Measurements from ENCODE around the gene TAOK1.

The TAOK1 gene

GRCh38 chr17:29546830-29547229 lies 156.7 kb downstream of the TAOK1 start:
- no peak for TF ChIP-seq FOXM1 (IDR thresholded peaks at IDR 0.05; ENCODE audit: borderline replicate concordance, low read depth)
- TF ChIP-seq TCF12 (IDR thresholded peaks at IDR 0.05; ENCODE audit: low read depth), result no peak
- no peak for TF ChIP-seq USF1 (IDR thresholded peaks at IDR 0.05)
- no peak for TF ChIP-seq CREB1 (IDR thresholded peaks at IDR 0.05; ENCODE audit: low read depth)
- no peak for TF ChIP-seq EGR1 (IDR thresholded peaks at IDR 0.05)

- no peak for TF ChIP-seq TAF1 (IDR thresholded peaks at IDR 0.05; ENCODE audit: low read depth)
- TF ChIP-seq YY1 (IDR thresholded peaks at IDR 0.05; ENCODE audit: low read depth), result no peak
- TF ChIP-seq EP300 (IDR thresholded peaks at IDR 0.05; ENCODE audit: borderline replicate concordance), result no peak
- TF ChIP-seq USF1 (IDR thresholded peaks at IDR 0.05), result no peak
- no peak for TF ChIP-seq NFIC (IDR thresholded peaks at IDR 0.05)
- no peak for TF ChIP-seq TCF12 (IDR thresholded peaks at IDR 0.05; ENCODE audit: low read depth)
- no peak for TF ChIP-seq ZBTB7A (IDR thresholded peaks at IDR 0.05; ENCODE audit: low read depth)
Measured at GRCh38 chr17:29549177-29549923, 159.2 kb downstream of the TAOK1 start.

GRCh38 chr17:29555840-29556239 lies 165.7 kb downstream of the TAOK1 start:
- no peak for TF ChIP-seq CREB1 (IDR thresholded peaks at IDR 0.05; ENCODE audit: low read depth)
- no peak for TF ChIP-seq TCF12 (IDR thresholded peaks at IDR 0.05; ENCODE audit: low read depth)
- TF ChIP-seq TEAD4 (IDR thresholded peaks at IDR 0.05), result no peak
- no peak for TF ChIP-seq EGR1 (IDR thresholded peaks at IDR 0.05)
- TF ChIP-seq FOXM1 (IDR thresholded peaks at IDR 0.05; ENCODE audit: borderline replicate concordance, low read depth), result no peak
- TF ChIP-seq TAF1 (IDR thresholded peaks at IDR 0.05; ENCODE audit: low read depth), result no peak
- TF ChIP-seq REST (IDR thresholded peaks at IDR 0.05; ENCODE audit: low read depth), result no peak
- no peak for TF ChIP-seq NFIC (IDR thresholded peaks at IDR 0.05)

GRCh38 chr17:29557085-29557738 lies 167.0 kb downstream of the TAOK1 start:
- TF ChIP-seq ZBTB7A (IDR thresholded peaks at IDR 0.05; ENCODE audit: low read depth) (no peak), TCF12 (IDR thresholded peaks at IDR 0.05; ENCODE audit: low read depth) (no peak), TEAD4 (IDR thresholded peaks at IDR 0.05) (no peak), EP300 (IDR thresholded peaks at IDR 0.05; ENCODE audit: borderline replicate concordance) (no peak)

- TF ChIP-seq REST (IDR thresholded peaks at IDR 0.05; ENCODE audit: low read depth) (no peak), ZBTB7A (IDR thresholded peaks at IDR 0.05; ENCODE audit: low read depth) (no peak), TEAD4 (IDR thresholded peaks at IDR 0.05) (no peak), FOXM1 (IDR thresholded peaks at IDR 0.05; ENCODE audit: borderline replicate concordance, low read depth) (no peak), EP300 (IDR thresholded peaks at IDR 0.05; ENCODE audit: borderline replicate concordance) (no peak), CREB1 (IDR thresholded peaks at IDR 0.05; ENCODE audit: low read depth) (no peak), TAF1 (IDR thresholded peaks at IDR 0.05; ENCODE audit: low read depth) (no peak), USF1 (IDR thresholded peaks at IDR 0.05) (no peak), EGR1 (IDR thresholded peaks at IDR 0.05) (no peak), CEBPB (IDR thresholded peaks at IDR 0.05) (no peak), YY1 (IDR thresholded peaks at IDR 0.05; ENCODE audit: low read depth) (no peak), RAD21 (IDR thresholded peaks at IDR 0.05; ENCODE audit: low read depth) (no peak), TCF12 (IDR thresholded peaks at IDR 0.05; ENCODE audit: low read depth) (no peak)
Measured at GRCh38 chr17:29557739-29558116, 167.6 kb downstream of the TAOK1 start.

- no peak for TF ChIP-seq TAF1 (IDR thresholded peaks at IDR 0.05; ENCODE audit: low read depth)
- no peak for TF ChIP-seq EGR1 (IDR thresholded peaks at IDR 0.05)
- TF ChIP-seq NFIC (IDR thresholded peaks at IDR 0.05), result no peak
- TF ChIP-seq CEBPB (IDR thresholded peaks at IDR 0.05), result no peak
- TF ChIP-seq USF1 (IDR thresholded peaks at IDR 0.05), result no peak
- no peak for TF ChIP-seq FOXM1 (IDR thresholded peaks at IDR 0.05; ENCODE audit: borderline replicate concordance, low read depth)
- no peak for TF ChIP-seq CREB1 (IDR thresholded peaks at IDR 0.05; ENCODE audit: low read depth)
- no peak for TF ChIP-seq MAX (IDR thresholded peaks at IDR 0.05)
- TF ChIP-seq REST (IDR thresholded peaks at IDR 0.05; ENCODE audit: low read depth), result no peak
- TF ChIP-seq YY1 (IDR thresholded peaks at IDR 0.05; ENCODE audit: low read depth), result no peak
- TF ChIP-seq RAD21 (IDR thresholded peaks at IDR 0.05; ENCODE audit: low read depth), result no peak
- no peak for TF ChIP-seq EP300 (IDR thresholded peaks at IDR 0.05; ENCODE audit: borderline replicate concordance)
Measured at GRCh38 chr17:29559640-29560039, 169.5 kb downstream of the TAOK1 start.
